HG02623 (cell line): ENCODE measurements around the gene EIF5B.

Source experiments
- ATAC-seq: cut with Tn5 transposase; IDR thresholded peaks from one replicate; pipeline ENCODE4 v1.9.1; 2021; ENCODE audit warnings: moderate library complexity; ENCODE audit not compliant: unreplicated experiment

The EIF5B gene

GRCh38 chr2:99404797-99405669, 67.8 kb downstream of the EIF5B start:
- no peak for ATAC-seq

- no peak for ATAC-seq
These were observed 68.9 kb downstream of the EIF5B start for GRCh38 chr2:99406137-99406536.

GRCh38 chr2:99410276-99410675, 73.1 kb downstream of the EIF5B start:
- no peak for ATAC-seq

GRCh38 chr2:99414566-99414965, 77.4 kb downstream of the EIF5B start:
- ATAC-seq, result no peak

- ATAC-seq, result no peak
These were observed 80.2 kb downstream of the EIF5B start for GRCh38 chr2:99417396-99417795.

- ATAC-seq, result no peak
These were observed 82.8 kb downstream of the EIF5B start for GRCh38 chr2:99420031-99420430.

GRCh38 chr2:99420751-99421299, 83.6 kb downstream of the EIF5B start:
- no peak for ATAC-seq

- ATAC-seq, result no peak
These were observed 84.3 kb downstream of the EIF5B start for GRCh38 chr2:99421469-99421868.

- peak; percentile 43 for ATAC-seq
These were observed 85.4 kb downstream of the EIF5B start for GRCh38 chr2:99422599-99422998.

- ATAC-seq, result no peak
These were observed 87.2 kb downstream of the EIF5B start for GRCh38 chr2:99424371-99424770.

GRCh38 chr2:99425022-99425421, 87.8 kb downstream of the EIF5B start:
- no peak for ATAC-seq

GRCh38 chr2:99430614-99431291, 93.6 kb downstream of the EIF5B start:
- ATAC-seq, result no peak

GRCh38 chr2:99431587-99432275, 94.5 kb downstream of the EIF5B start:
- no peak for ATAC-seq

GRCh38 chr2:99433340-99433739, 96.2 kb downstream of the EIF5B start:
- no peak for ATAC-seq

GRCh38 chr2:99436874-99437273, 99.7 kb downstream of the EIF5B start:
- ATAC-seq, result no peak

- no peak for ATAC-seq
These were observed 102.8 kb downstream of the EIF5B start for GRCh38 chr2:99439971-99440505.

GRCh38 chr2:99442837-99443236, 105.6 kb downstream of the EIF5B start:
- no peak for ATAC-seq

GRCh38 chr2:99444222-99444621, 107.0 kb downstream of the EIF5B start:
- no peak for ATAC-seq

- ATAC-seq, result no peak
These were observed 107.9 kb downstream of the EIF5B start for GRCh38 chr2:99445065-99445464.

GRCh38 chr2:99448556-99448955, 111.4 kb downstream of the EIF5B start:
- ATAC-seq, result no peak

GRCh38 chr2:99450199-99450598, 113.0 kb downstream of the EIF5B start:
- ATAC-seq, result no peak
